Stimulated activated CD4-positive, alpha-beta T cell treated with anti-CD3 and anti-CD28 coated beads, TNF-alpha, amount 100 ng/mL, for 48 hours (primary cell): Measurements from ENCODE around the gene PRR20B.
"Not testable (repeated sequence)": the region's sequence is repeated elsewhere in the genome, so short reads cannot be mapped to it uniquely, and the experiment has no call there.

Experiments
- DNase-seq, 3 donors: peaks; one replicate each; pipeline ENCODE4 v3.0.0-alpha.2; 2020; ENCODE audit warnings: low read depth in 3 of 3

PRR20B gene

GRCh38 chr13:57147188-57147587, at the start of gene PRR20B:
PRR20B (plus strand) TSS chr13:57147488; CDS start chr13:57147875, 387 bp downstream.
- DNase-seq: not testable (repeated sequence)

- no peak for DNase-seq
Measured at GRCh38 chr13:57114945-57115344, 32.3 kb upstream of the PRR20B start.

- no peak for DNase-seq
Measured at GRCh38 chr13:57123681-57124080, 23.6 kb upstream of the PRR20B start.

- no peak for DNase-seq
Measured at GRCh38 chr13:57128909-57129308, 18.4 kb upstream of the PRR20B start.

- DNase-seq: no peak
Measured at GRCh38 chr13:57136093-57136492, 11.2 kb upstream of the PRR20B start.

GRCh38 chr13:57137585-57137984, 9.7 kb upstream of the PRR20B start:
- DNase-seq: no peak

- DNase-seq: no peak
Measured at GRCh38 chr13:57138988-57139387, 8.3 kb upstream of the PRR20B start.

- DNase-seq: not testable (repeated sequence)
Measured at GRCh38 chr13:57139781-57140180, 7.5 kb upstream of the PRR20B start.

- DNase-seq: not testable (repeated sequence)
Measured at GRCh38 chr13:57140235-57140968, 6.9 kb upstream of the PRR20B start, which contains the start of gene PRR20A. PRR20A (plus strand) TSS chr13:57140918; CDS start chr13:57141305, 387 bp downstream.

- DNase-seq: not testable (repeated sequence)
Measured at GRCh38 chr13:57148106-57148505, 818 bp downstream of the PRR20B start.

GRCh38 chr13:57153761-57154160, 6.5 kb downstream of the PRR20B start, which contains the start of gene PRR20C:
PRR20C (plus strand) TSS chr13:57154061; CDS start chr13:57154448, 387 bp downstream.
- not testable (repeated sequence) for DNase-seq

GRCh38 chr13:57160332-57160731, 13.0 kb downstream of the PRR20B start, which contains the start of gene PRR20D:
PRR20D (plus strand) TSS chr13:57160632; CDS start chr13:57161019, 387 bp downstream.
- not testable (repeated sequence) for DNase-seq

- not testable (repeated sequence) for DNase-seq
Measured at GRCh38 chr13:57166897-57167296, 19.6 kb downstream of the PRR20B start, which contains the start of gene PRR20E. PRR20E (plus strand) TSS chr13:57167197; CDS start chr13:57167584, 387 bp downstream.

GRCh38 chr13:57191667-57192066, 44.4 kb downstream of the PRR20B start:
- no peak for DNase-seq
